HepG2 (cell line): ENCODE data around the gene ERLEC1. TPM values are rescaled to one million over a fixed set of nuclear protein-coding genes. Genes with fewer than 3 reads are reported as not detected.

Experiments used
- ATF5 ChIP-seq: sonication (generic); formaldehyde crosslinking; IDR thresholded peaks from 2 replicates; pipeline ENCODE4 v1.4.0; 2020; ENCODE audit warnings: mild to moderate bottlenecking, low read depth, missing genetic modification reagents
- BRD4 ChIP-seq: sonication (generic); formaldehyde crosslinking; IDR thresholded peaks from 2 replicates; pipeline ENCODE4 v1.4.0; 2020; ENCODE audit warnings: missing genetic modification reagents
- CREB1 ChIP-seq, 2 experiments: fragments of 450-650 bp in 1 of 2; IDR thresholded peaks; 2 replicates each; pipeline ENCODE4 v1.6.1; 2016 to 2017; ENCODE audit warnings: control low read depth in 1 of 2, mild to moderate bottlenecking in 1 of 2, missing compliant biosample characterization in 1 of 2, missing genetic modification characterization in 1 of 2
- EZH2 ChIP-seq: conservative IDR thresholded peaks from 2 replicates; pipeline ENCODE4 v1.6.1; 2012; ENCODE audit warnings: mild to moderate bottlenecking, low read depth, low read length, moderate library complexity
- MATR3 ChIP-seq: sonication (generic); formaldehyde crosslinking; IDR thresholded peaks from 2 replicates; pipeline ENCODE4 v1.4.0; 2020; ENCODE audit warnings: missing genetic modification reagents
- NONO ChIP-seq, 2 experiments: fragments of 450-650 bp in 1 of 2; sonication (generic) in 1 of 2; formaldehyde crosslinking in 1 of 2; IDR thresholded peaks in 1 of 2; conservative IDR thresholded peaks in 1 of 2; 2 replicates each; pipeline versions ENCODE4 v1.6.1 to v1.8.0; 2017 to 2022; ENCODE audit warnings: mild to moderate bottlenecking in 1 of 2, missing genetic modification reagents in 1 of 2, moderate library complexity in 1 of 2
- NR1H2 ChIP-seq: sonication (generic); formaldehyde crosslinking; IDR thresholded peaks from 2 replicates; pipeline ENCODE4 v1.8.1; 2022; ENCODE audit warnings: low read depth, missing genetic modification reagents, borderline replicate concordance
- SOX6 ChIP-seq, 2 experiments: fragments of 450-650 bp in 1 of 2; sonication (generic) in 1 of 2; formaldehyde crosslinking in 1 of 2; IDR thresholded peaks; 2 replicates each; pipeline versions ENCODE4 v1.4.0 to v1.6.1; 2017 to 2020; ENCODE audit warnings: antibody characterized with exemption in 1 of 2, mild to moderate bottlenecking in 1 of 2, missing genetic modification reagents in 1 of 2
- STAT5B ChIP-seq: sonication (generic); formaldehyde crosslinking; IDR thresholded peaks from 2 replicates; pipeline ENCODE4 v1.4.0; 2020; ENCODE audit warnings: missing genetic modification reagents
- ZBTB46 ChIP-seq: sonication (generic); formaldehyde crosslinking; IDR thresholded peaks from 2 replicates; pipeline ENCODE4 v1.4.0; 2020; ENCODE audit warnings: mild to moderate bottlenecking, missing genetic modification reagents, borderline replicate concordance
- ZFP82 ChIP-seq: sonication (generic); formaldehyde crosslinking; IDR thresholded peaks from 2 replicates; pipeline ENCODE4 v1.5.1; 2020; ENCODE audit warnings: mild to moderate bottlenecking, missing genetic modification reagents, borderline replicate concordance
- ZNF431 ChIP-seq: sonication (generic); formaldehyde crosslinking; IDR thresholded peaks from 2 replicates; pipeline ENCODE4 v1.9.0; 2022; ENCODE audit warnings: missing genetic modification reagents, low read depth, mild to moderate bottlenecking, borderline replicate concordance
- ZNF883 ChIP-seq: sonication (generic); formaldehyde crosslinking; IDR thresholded peaks from 2 replicates; pipeline ENCODE4 v1.5.1; 2020; ENCODE audit warnings: mild to moderate bottlenecking, missing genetic modification reagents; ENCODE audit errors: not compliant biosample characterization
- ZSCAN12 ChIP-seq: sonication (generic); formaldehyde crosslinking; IDR thresholded peaks from 2 replicates; pipeline ENCODE4 v1.9.0; 2021; ENCODE audit warnings: mild to moderate bottlenecking, missing genetic modification reagents
- polyA plus RNA-seq, 8 experiments: library from polyadenylated mRNA; depleted of rRNA in 3 of 8; stranded (reverse) in 7 of 8; unstranded in 1 of 8; fragments of >200 nt; fragmentation: Illumina TruSeq in 4 of 8; extraction: Trizol in 4 of 8; gene quantifications; 2 replicates each; pipeline versions ENCODE4 v1.2.1 to v1.2.3, GENCODE V29; 2011 to 2016; ENCODE audit warnings: low read depth in 4 of 8, missing spikeins in 1 of 8, mixed read lengths in 1 of 8; ENCODE audit not compliant: insufficient read depth in 1 of 8
- total RNA-seq, 5 experiments: library from RNA; depleted of rRNA; stranded (reverse); fragments of >200 nt; fragmentation: Illumina TruSeq; extraction: Trizol; gene quantifications; 2 replicates each; pipeline ENCODE4 v1.2.3, GENCODE V29; 2016; ENCODE audit warnings: low read depth in 1 of 5
- TF ChIP-seq, protein P1 (sequence below): sonication (generic); formaldehyde crosslinking; IDR thresholded peaks from 2 replicates; pipeline ENCODE4 v1.4.0; 2020; ENCODE audit warnings: missing genetic modification reagents
- TF ChIP-seq, protein P2 (sequence below): sonication (generic); formaldehyde crosslinking; IDR thresholded peaks from 2 replicates; pipeline ENCODE4 v1.8.0; 2022; ENCODE audit warnings: mild to moderate bottlenecking, missing genetic modification reagents

The ERLEC1 gene
- total and polyA plus RNA-seq, 2 of the 13 experiments (the other 11 are each of a cell fraction or from before 2014, with no cell fraction given): 87.3 to 88.4 TPM

GRCh38 chr2:53786705-53787613 is at the start of gene ERLEC1, which contains the start of gene ASB3 (continued):
- TF ChIP-seq SOX6 (IDR thresholded peaks at IDR 0.05) (no peak), SOX6 (CRISPR knock-in tag; IDR thresholded peaks at IDR 0.05) (peak; percentile 92), STAT5B (CRISPR knock-in tag) (no peak), ZSCAN12 (0 out of 2 replicates have a peak, but pooled peaks have one; percentile 85), BRD4 (CRISPR knock-in tag) (peak; percentile 96), NONO (IDR thresholded peaks at IDR 0.05) (no peak), NONO (CRISPR knock-in tag; conservative IDR thresholded peaks at IDR 0.05) (peak; percentile 99), ZBTB46 (peak; percentile 30; the same call in 1 of the 2 replicates), NR1H2 (CRISPR knock-in tag) (peak; percentile 73; the same call in 1 of the 2 replicates), ZNF883 (CRISPR knock-in tag) (peak; percentile 81), ZFP82 (CRISPR knock-in tag) (peak; percentile 88; the same call in 1 of the 2 replicates), ATF5 (peak; percentile 62; the same call in 1 of the 2 replicates), EZH2 (no peak), ZNF431 (CRISPR knock-in tag) (peak; percentile 62; the same call in 1 of the 2 replicates), CREB1 (IDR thresholded peaks at IDR 0.05) (peak; percentile 80), CREB1 (CRISPR knock-in tag; IDR thresholded peaks at IDR 0.05) (peak; percentile 90), MATR3 (CRISPR knock-in tag) (no peak)
- TF ChIP-seq, protein P1, sequence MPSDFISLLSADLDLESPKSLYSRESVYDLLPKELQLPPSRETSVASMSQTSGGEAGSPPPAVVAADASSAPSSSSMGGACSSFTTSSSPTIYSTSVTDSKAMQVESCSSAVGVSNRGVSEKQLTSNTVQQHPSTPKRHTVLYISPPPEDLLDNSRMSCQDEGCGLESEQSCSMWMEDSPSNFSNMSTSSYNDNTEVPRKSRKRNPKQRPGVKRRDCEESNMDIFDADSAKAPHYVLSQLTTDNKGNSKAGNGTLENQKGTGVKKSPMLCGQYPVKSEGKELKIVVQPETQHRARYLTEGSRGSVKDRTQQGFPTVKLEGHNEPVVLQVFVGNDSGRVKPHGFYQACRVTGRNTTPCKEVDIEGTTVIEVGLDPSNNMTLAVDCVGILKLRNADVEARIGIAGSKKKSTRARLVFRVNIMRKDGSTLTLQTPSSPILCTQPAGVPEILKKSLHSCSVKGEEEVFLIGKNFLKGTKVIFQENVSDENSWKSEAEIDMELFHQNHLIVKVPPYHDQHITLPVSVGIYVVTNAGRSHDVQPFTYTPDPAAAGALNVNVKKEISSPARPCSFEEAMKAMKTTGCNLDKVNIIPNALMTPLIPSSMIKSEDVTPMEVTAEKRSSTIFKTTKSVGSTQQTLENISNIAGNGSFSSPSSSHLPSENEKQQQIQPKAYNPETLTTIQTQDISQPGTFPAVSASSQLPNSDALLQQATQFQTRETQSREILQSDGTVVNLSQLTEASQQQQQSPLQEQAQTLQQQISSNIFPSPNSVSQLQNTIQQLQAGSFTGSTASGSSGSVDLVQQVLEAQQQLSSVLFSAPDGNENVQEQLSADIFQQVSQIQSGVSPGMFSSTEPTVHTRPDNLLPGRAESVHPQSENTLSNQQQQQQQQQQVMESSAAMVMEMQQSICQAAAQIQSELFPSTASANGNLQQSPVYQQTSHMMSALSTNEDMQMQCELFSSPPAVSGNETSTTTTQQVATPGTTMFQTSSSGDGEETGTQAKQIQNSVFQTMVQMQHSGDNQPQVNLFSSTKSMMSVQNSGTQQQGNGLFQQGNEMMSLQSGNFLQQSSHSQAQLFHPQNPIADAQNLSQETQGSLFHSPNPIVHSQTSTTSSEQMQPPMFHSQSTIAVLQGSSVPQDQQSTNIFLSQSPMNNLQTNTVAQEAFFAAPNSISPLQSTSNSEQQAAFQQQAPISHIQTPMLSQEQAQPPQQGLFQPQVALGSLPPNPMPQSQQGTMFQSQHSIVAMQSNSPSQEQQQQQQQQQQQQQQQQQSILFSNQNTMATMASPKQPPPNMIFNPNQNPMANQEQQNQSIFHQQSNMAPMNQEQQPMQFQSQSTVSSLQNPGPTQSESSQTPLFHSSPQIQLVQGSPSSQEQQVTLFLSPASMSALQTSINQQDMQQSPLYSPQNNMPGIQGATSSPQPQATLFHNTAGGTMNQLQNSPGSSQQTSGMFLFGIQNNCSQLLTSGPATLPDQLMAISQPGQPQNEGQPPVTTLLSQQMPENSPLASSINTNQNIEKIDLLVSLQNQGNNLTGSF (CRISPR knock-in tag): no peak
- TF ChIP-seq, protein P2, sequence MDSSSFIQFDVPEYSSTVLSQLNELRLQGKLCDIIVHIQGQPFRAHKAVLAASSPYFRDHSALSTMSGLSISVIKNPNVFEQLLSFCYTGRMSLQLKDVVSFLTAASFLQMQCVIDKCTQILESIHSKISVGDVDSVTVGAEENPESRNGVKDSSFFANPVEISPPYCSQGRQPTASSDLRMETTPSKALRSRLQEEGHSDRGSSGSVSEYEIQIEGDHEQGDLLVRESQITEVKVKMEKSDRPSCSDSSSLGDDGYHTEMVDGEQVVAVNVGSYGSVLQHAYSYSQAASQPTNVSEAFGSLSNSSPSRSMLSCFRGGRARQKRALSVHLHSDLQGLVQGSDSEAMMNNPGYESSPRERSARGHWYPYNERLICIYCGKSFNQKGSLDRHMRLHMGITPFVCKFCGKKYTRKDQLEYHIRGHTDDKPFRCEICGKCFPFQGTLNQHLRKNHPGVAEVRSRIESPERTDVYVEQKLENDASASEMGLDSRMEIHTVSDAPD (CRISPR knock-in tag): peak; percentile 53; the same call in 1 of the 2 replicates
